ENCODE results near the gene SORBS2.

The SORBS2 gene

DNA sequence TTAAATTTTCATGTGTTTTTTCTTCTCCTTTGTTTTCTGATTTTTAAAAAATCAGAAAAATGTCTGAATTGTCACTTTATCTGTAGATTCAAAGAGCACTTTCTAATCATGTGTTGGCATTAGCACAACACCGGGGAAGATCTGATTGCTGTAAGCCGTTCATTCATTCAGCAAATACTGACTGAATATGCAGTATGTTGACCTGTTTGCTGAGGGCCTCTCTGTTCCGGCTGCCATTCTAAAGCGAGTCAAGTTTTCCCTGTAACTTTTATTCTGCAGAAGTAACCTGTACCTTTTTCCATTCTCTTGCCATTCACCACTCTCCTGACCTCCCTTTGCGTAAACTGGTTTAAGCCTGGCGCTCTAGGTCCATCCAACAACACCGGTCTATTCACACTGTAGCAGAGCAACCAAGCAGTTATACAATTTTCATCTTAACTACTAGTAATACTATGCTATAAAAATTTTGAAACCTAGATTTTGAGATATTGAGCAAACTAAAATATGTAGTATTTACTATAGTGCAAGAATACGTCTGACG, 6.7 kb downstream of the SORBS2 start:
- no peak for DNase-seq (ENCODE audit: low read depth, low spot score)

DNA sequence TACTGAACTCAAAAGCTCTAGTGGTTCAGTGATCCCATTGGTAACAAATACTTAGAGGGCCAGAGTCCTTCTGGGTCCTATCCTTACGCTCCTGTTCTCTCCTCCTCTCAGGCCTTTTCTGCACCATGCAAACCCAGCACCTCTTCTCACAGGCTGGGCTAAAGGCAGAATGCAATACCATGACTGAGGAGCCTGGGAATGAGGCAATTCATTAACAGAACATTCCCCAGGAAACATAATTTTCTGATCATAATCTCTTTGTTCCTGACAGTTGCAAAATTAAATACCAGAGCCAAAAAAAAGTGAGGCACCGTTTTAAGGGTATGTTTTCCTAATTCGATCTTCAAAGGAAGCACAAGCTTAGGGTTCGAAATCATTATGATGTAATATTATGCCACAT, 9.0 kb downstream of the SORBS2 start:
- DNase-seq (ENCODE audit: low read depth, low spot score), result no peak

DNA sequence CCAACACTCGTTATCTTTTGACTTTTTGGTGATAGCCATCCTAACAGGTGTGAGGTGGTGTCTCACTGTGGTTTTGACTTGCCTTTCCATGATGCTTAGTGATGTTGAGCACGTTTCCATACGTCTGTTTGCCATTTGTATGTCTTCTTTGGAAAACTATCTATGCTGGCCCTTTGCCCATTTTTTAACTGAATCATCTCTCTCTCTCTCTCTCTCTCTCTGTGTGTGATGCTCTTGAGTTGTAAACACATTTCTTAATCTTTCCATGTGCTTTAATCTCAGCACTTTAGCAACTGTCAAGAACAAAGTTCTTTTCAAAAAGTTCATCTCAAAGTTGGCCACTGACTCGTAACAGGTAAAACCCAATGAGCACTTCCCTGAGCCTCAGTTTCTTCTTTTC, 10.5 kb downstream of the SORBS2 start:
- no peak for DNase-seq (ENCODE audit: low read depth, low spot score)

- no peak for DNase-seq (ENCODE audit: low read depth, low spot score)
Measured at GRCh38 chr4:185800266-185800945, 11.6 kb downstream of the SORBS2 start.

GRCh38 chr4:185799442-185799841, 12.6 kb downstream of the SORBS2 start:
- DNase-seq (ENCODE audit: low read depth, low spot score), result no peak

DNA sequence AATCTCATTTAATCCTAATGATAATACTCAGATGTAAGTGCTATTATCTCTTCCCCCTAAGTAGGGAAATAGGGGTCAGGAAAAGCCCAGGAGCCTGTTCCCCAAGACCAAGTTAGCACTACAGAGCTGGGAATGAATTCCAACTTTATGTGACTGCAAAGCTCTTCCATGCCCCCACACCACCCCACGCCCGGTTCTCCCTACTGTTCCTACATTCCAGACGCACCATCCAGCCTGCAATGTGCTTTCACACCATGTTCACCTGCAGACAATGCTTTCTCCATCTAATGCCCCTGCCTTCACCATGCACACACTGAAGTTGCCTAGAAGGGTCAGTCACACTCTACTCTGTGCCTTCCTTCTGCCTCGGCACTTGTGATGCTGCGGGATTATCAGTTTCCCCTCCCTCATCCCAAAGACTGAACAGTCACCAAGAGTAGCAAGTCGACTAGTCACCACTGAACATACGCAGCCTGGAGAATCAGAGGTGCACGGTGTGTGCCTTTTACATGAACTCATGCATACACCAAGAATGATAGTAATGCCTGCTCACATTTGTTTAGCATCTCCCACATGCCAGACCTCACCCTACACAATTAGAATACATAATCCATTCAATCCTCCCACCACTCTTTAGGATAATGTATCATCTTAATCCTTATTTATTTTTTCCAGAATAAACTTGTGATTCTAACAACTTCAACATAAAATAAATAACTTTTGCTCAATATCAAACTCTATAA, 14.2 kb downstream of the SORBS2 start:
- DNase-seq (ENCODE audit: low read depth, low spot score), result no peak

GRCh38 chr4:185797018-185797417, 15.0 kb downstream of the SORBS2 start:
- no peak for DNase-seq (ENCODE audit: low read depth, low spot score)

DNA sequence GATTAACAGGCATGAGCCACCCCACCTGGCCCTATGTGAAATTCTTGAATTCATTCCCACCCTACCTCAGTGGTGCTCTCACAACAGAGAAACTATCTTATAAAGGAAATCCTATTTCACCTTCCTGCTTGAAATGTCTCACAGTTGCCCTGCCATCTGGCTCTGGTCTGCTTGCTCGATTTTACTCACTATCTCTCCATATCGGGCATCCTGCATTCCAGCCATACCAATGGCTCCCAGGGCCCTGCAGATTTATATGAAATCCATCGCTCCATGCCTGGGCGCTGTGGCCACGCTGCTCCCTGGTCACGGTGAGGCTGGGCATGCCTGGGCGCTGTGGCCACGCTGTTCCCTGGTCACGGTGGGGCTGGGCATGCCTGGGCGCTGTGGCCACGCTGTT, 15.8 kb downstream of the SORBS2 start:
- peak; percentile 26 for DNase-seq (ENCODE audit: low read depth, low spot score)

GRCh38 chr4:185794637-185795036, 17.4 kb downstream of the SORBS2 start:
- DNase-seq (ENCODE audit: low read depth, low spot score), result no peak

DNA sequence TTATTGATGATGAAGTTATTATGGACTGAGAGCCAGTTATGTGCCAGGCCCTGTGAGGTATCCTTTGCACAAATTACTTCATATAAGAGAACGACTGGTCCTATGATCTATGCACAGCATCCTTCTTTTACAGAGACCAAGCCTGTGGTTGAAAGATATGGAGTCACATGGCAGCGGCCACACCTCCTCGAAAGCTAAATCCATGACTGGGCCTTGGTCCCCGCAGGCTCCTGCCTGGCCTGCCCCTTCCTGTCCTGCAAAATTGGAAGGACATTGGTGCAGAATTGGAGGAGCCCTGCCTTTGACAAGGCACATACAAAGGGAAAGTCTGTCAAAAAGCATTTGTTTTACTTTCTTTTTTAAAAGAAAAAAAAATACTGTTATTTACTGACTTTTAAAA, 18.3 kb downstream of the SORBS2 start:
- DNase-seq (ENCODE audit: low read depth, low spot score), result no peak

DNA sequence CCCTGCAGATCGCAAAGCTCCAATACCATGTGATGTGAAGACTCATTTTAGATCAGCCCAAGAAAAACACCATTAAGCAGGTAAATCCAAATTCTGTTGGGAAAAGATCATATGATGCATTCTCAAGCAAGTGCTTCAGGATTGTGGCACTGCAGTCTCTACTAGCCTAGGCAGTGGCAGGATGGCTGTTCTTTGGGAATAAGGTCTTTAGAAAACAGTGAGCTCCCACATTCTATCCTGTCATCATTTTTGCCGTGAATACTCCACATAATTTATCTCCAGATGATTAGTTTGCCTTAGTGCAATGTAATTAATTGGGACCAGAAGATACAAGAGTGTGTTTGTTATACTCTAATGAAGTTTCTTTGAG, 18.9 kb downstream of the SORBS2 start:
- DNase-seq (ENCODE audit: low read depth, low spot score), result no peak

DNA sequence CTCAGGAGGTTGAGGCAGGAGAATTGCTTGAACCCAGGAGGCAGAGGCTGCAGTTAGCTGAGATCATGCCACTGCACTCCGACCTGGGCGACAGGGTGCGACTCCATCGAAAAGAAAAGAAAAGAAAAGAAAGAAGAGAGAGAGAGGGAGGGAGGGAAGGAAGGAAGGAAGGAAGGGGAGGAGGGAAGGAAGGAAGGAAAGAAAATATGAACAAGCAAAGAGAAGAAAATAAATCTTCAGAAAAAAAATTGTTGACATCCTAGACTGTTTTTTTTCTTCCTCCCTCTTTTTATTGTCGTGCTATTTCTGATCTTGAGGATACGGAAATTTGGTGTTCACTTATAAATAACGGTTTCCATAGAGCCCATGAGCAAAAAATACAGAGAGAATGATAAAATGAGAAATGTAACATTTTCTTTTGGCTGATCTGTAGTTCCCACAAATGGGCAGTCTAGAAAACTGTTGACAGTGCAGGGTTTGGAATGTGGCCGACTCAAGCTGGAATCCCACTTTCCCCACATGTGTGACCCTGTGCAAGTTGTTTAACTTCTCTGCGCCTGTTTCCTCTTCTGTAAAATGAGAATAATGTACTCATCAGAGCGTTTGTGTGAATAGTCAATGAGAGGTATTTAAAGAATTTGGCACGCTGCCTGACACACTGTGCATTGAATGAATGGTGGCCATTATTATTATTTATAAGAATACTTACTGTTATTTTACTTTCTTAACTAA, 19.4 kb downstream of the SORBS2 start:
- DNase-seq (ENCODE audit: low read depth, low spot score), result peak; percentile 95

- DNase-seq (ENCODE audit: low read depth, low spot score), result no peak
Measured at GRCh38 chr4:185787926-185788679, 23.9 kb downstream of the SORBS2 start.

GRCh38 chr4:185786422-185786821, 25.6 kb downstream of the SORBS2 start:
- no peak for DNase-seq (ENCODE audit: low read depth, low spot score)

GRCh38 chr4:185783574-185783973, 28.4 kb downstream of the SORBS2 start:
- DNase-seq (ENCODE audit: low read depth, low spot score), result no peak

- DNase-seq (ENCODE audit: low read depth, low spot score), result peak; percentile 32
Measured at GRCh38 chr4:185782523-185782922, 29.5 kb downstream of the SORBS2 start.

DNA sequence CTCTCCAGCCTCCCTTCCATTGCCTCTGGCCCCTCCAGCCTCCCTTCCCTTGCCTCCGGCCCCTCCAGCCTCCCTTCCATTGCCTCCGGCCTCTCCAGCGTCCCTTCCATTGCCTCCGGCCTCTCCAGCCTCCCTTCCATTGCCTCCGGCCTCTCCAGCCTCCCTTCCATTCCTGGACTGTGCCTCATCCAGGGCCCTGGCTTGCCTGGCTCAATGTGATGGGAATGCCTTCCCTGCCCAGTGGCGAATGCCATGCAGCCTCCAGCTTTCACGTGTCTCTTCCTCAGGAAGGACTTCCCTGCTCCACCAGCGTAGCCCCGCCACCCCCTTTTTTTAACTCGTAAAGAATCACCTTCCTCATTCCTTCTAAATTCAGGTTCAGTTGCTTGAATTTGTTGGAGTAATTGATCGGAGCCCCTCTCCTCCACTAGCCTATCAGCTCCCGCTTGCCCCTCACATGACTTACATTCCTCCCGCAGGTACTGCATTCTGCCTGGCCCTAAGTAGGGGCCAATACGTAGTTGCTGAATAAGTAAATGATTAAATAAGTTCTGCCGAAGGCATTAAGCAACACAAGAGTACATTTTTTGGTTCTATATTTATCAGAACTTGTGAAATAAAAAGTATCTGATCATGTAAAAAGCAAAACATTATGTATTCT, 30.3 kb downstream of the SORBS2 start:
- no peak for DNase-seq (ENCODE audit: low read depth, low spot score)

GRCh38 chr4:185780472-185780871, 31.5 kb downstream of the SORBS2 start:
- DNase-seq (ENCODE audit: low read depth, low spot score), result no peak

DNA sequence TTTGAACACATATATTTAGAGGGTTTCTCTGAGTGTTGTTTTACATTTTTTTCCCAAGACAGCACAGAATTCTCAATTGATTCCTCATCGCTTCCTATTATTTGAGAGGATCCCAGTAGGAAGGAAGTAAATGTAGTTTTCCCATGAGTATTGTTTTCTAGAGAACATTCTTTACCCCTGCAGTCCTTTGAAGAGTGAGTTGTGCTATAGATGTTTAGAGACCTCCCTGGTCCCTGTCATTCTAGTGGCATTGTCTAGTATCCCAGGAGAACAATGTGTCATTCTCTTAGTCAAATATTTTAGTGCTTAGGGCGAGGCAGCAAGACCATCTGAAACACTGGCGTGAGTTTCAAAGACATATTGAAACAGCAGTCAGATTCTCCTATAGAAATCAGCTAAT, 32.5 kb downstream of the SORBS2 start:
- peak; percentile 36 for DNase-seq (ENCODE audit: low read depth, low spot score)

DNA sequence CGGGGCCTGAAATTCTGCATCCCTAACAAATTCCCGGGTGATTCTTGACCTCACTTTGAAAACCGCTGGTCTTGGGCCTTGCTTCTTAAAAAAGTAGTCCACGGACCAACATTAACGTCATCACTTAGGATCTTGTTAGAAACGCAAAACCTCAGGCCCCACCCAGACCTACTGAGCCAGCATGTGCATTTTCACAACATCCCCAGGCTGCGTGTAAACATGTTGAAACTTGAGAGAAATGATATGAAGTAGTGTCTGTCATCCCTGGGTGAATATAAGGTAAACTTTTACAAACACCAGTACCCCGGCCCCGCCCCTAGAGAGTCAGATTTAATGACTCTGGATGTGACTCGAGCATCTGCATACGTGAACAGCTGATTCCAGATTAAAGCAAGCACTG, 33.7 kb downstream of the SORBS2 start:
- no peak for DNase-seq (ENCODE audit: low read depth, low spot score)
